A549 (cell line): ENCODE data around the gene IL19. TPM values are rescaled to one million over a fixed set of nuclear protein-coding genes. Genes with fewer than 3 reads are reported as not detected.

Source experiments
- ATAC-seq, 2 experiments: fragments of 200-7000 bp in 1 of 2; fragments of >200 bp in 1 of 2; cut with Nextera tagmentation in 1 of 2; cut with Tn5 transposase in 1 of 2; 3 replicates each; pipeline versions ENCODE4 v1.8.0 to v1.9.1; 2018 to 2020; ENCODE audit warnings: mild to moderate bottlenecking in 1 of 2, moderate library complexity in 1 of 2
- CTCF ChIA-PET: fragments of 300-600 bp; sonication (Branson Sonifier 250); formaldehyde crosslinking; extraction: SDS; loops from one replicate; lab custom pipeline; 2021; ENCODE audit warnings: antibody characterized with exemption, inconsistent platforms; lab: Yijun Ruan, JAX
- POLR2A ChIA-PET: fragments of 350-600 bp; formaldehyde crosslinking; extraction: SDS; loops from one replicate; lab custom pipeline; 2021; ENCODE audit warnings: antibody characterized with exemption, inconsistent platforms; lab: Yijun Ruan, JAX
- DNase-seq, 2 experiments: peaks; one replicate each; pipeline versions ENCODE4 v3.0.0 to v3.0.0-alpha.2; 2011 to 2016; ENCODE audit warnings: low read depth in 1 of 2, low spot score in 1 of 2
- FAIRE-seq: peaks from 2 replicates; lab custom pipeline; 2011; peaks lifted over from hg19 to GRCh38; lab: Jason Lieb, UNC
- H3K27ac ChIP-seq, 2 experiments: fragments of >200 bp; sonication (Bioruptor Twin); formaldehyde crosslinking; 3 replicates each; pipeline ENCODE4 v1.5.1; 2016 to 2017
- H3K4me1 ChIP-seq: fragments of >200 bp; sonication (Bioruptor Twin); formaldehyde crosslinking; 3 replicates; pipeline ENCODE4 v1.6.1; 2016
- H3K4me2 ChIP-seq: fragments of >200 bp; sonication (Bioruptor Twin); formaldehyde crosslinking; 3 replicates; pipeline ENCODE4 v1.6.1; 2016
- H3K4me3 ChIP-seq: fragments of >200 bp; sonication (Bioruptor Twin); formaldehyde crosslinking; 3 replicates; pipeline ENCODE4 v1.5.1; 2016
- H3K9me3 ChIP-seq: fragments of >200 bp; sonication (Bioruptor Twin); formaldehyde crosslinking; 3 replicates; pipeline ENCODE4 v1.6.1; 2016
- BHLHE40 ChIP-seq: IDR thresholded peaks from 2 replicates; pipeline ENCODE4 v1.6.1; 2012; ENCODE audit warnings: low read depth, low read length, inconsistent platforms
- CEBPB ChIP-seq, 2 experiments: fragments of >200 bp in 1 of 2; sonication (Bioruptor Twin) in 1 of 2; formaldehyde crosslinking in 1 of 2; IDR thresholded peaks; 2 replicates each; pipeline ENCODE4 v1.6.1; 2012 to 2016
- CHD2 ChIP-seq: fragments of 150-350 bp; IDR thresholded peaks from 2 replicates; pipeline ENCODE4 v1.6.1; 2014; ENCODE audit warnings: low read length; ENCODE audit not compliant: partially characterized antibody
- CHD4 ChIP-seq: fragments of 200-600 bp; sonication (generic); IDR thresholded peaks from 2 replicates; pipeline ENCODE4 v1.6.1; 2016; ENCODE audit warnings: antibody characterized with exemption, mild to moderate bottlenecking, borderline replicate concordance
- FOXS1 ChIP-seq: fragments of 250-450 bp; sonication (Bioruptor Pico); IDR thresholded peaks from 2 replicates; pipeline ENCODE4 v1.5.0; 2020; ENCODE audit warnings: mild to moderate bottlenecking, moderate library complexity
- GATA3 ChIP-seq: IDR thresholded peaks from 2 replicates; pipeline ENCODE4 v1.6.1; 2012; ENCODE audit warnings: borderline replicate concordance
- HOXA7 ChIP-seq: fragments of 250-450 bp; sonication (Bioruptor Pico); IDR thresholded peaks from 2 replicates; pipeline ENCODE4 v1.5.0; 2020; ENCODE audit warnings: mild to moderate bottlenecking, moderate library complexity
- JUNB ChIP-seq: fragments of >200 bp; sonication (Bioruptor Twin); formaldehyde crosslinking; IDR thresholded peaks from 2 replicates; pipeline ENCODE4 v1.6.1; 2016
- KDM5A ChIP-seq: fragments of 200-600 bp; sonication (generic); IDR thresholded peaks from 2 replicates; pipeline ENCODE4 v1.6.1; 2016; ENCODE audit warnings: antibody characterized with exemption, mild to moderate bottlenecking
- NPAS2 ChIP-seq: fragments of 250-450 bp; sonication (Bioruptor Pico); IDR thresholded peaks from 2 replicates; pipeline ENCODE4 v1.8.0; 2022; ENCODE audit warnings: mild to moderate bottlenecking, moderate library complexity, borderline replicate concordance
- RCOR1 ChIP-seq: fragments of 150-350 bp; IDR thresholded peaks from 2 replicates; pipeline ENCODE4 v1.6.1; 2014; ENCODE audit warnings: antibody characterized with exemption, low read length, low read depth
- RNF2 ChIP-seq: fragments of 200-600 bp; sonication (generic); IDR thresholded peaks from 2 replicates; pipeline ENCODE4 v1.6.1; 2016; ENCODE audit warnings: low read depth, mild to moderate bottlenecking, antibody characterized with exemption, moderate library complexity, borderline replicate concordance
- TFCP2L1 ChIP-seq: fragments of 250-450 bp; sonication (Bioruptor Pico); IDR thresholded peaks from 2 replicates; pipeline ENCODE4 v1.5.0; 2021; ENCODE audit warnings: mild to moderate bottlenecking
- ZFP36 ChIP-seq: fragments of 450-650 bp; IDR thresholded peaks from 2 replicates; pipeline ENCODE4 v1.6.1; 2014; ENCODE audit warnings: borderline replicate concordance; ENCODE audit not compliant: partially characterized antibody
- WGBS: methylation state at CpG from one replicate; pipeline ENCODE4 v1.1.6; 2017; ENCODE audit errors: missing lambda C conversion rate; 5-methylcytosine and 5-hydroxymethylcytosine counted together
- polyA plus RNA-seq, 4 experiments: library from polyadenylated mRNA; depleted of rRNA in 3 of 4; stranded (reverse); fragments of >200 nt; fragmentation: RNase III in 1 of 4; extraction: RNeasy Plus Mini Kit Qiagen cat#74134 plus additional on column Dnase treatment in 1 of 4; gene quantifications; 2 replicates in 3 of 4; 3 replicates in 1 of 4; pipeline ENCODE4 v1.2.3, GENCODE V29; 2011 to 2017
- TF ChIP-seq, protein P1 (sequence below): fragments of 250-450 bp; sonication (Bioruptor Pico); IDR thresholded peaks from 2 replicates; pipeline ENCODE4 v1.5.0; 2021; ENCODE audit warnings: mild to moderate bottlenecking, moderate library complexity, borderline replicate concordance
- TF ChIP-seq, protein P2 (sequence below): fragments of >200 bp; sonication (Bioruptor Twin); formaldehyde crosslinking; IDR thresholded peaks from 3 replicates; pipeline ENCODE4 v1.5.1; 2016
- TF ChIP-seq, protein P3 (sequence below): fragments of >200 bp; sonication (Bioruptor Twin); formaldehyde crosslinking; IDR thresholded peaks from 2 replicates; pipeline ENCODE4 v1.6.1; 2016
- TF ChIP-seq, protein P4 (sequence below): IDR thresholded peaks from 2 replicates; pipeline ENCODE4 v1.6.1; 2012
- TF ChIP-seq, protein P5 (sequence below): fragments of 450-650 bp; IDR thresholded peaks from 2 replicates; pipeline ENCODE4 v1.6.1; 2014; ENCODE audit warnings: antibody characterized with exemption
- TF ChIP-seq, protein P6 (sequence below): fragments of 250-450 bp; sonication (Bioruptor Pico); IDR thresholded peaks from 2 replicates; pipeline ENCODE4 v1.5.0; 2020; ENCODE audit warnings: low read depth, mild to moderate bottlenecking, moderate library complexity

IL19 gene
- polyA plus RNA-seq, 2 of the 4 experiments (the other 2 are of a cell fraction): not detected

DNA sequence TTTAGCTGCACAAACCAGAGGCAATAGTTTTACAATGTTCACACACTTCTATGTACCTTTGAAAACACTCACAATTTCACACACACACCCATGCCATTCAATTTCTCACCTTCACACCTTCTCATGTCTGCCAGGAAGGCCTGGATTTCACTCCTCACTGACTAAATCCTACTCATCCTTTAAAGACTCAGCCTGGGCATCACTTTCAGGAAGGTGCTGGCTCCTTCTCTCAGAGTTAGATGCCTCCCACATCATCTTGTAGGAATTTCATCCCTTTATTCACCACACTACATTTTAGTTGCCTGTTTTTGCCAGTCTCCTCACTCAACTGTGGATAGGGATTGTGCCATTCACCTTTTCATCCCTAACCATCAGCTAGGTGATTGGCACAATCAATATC lies 97.1 kb downstream of the IL19 start:
- ATAC-seq: no peak

DNA sequence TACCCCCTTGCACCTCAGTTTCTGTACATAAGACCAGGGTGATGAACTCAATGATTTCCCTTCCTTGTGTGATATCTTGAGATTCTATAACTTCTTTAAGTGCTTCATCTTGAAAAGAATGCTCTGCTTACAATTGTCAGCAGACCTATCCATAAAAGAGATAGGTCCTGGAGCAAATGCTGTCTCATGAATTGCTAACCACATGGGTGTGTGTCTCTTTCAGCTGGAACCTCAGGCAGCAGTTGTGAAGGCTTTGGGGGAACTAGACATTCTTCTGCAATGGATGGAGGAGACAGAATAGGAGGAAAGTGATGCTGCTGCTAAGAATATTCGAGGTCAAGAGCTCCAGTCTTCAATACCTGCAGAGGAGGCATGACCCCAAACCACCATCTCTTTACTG lies 97.7 kb downstream of the IL19 start:
- no peak for FAIRE-seq
- WGBS: 0% methylated on average over 1 of the region's 1 CpG
- H3K27ac ChIP-seq: no peak overlapping the region

More for the DNA sequence above, 97.1 kb downstream of the IL19 start:
- Histone ChIP-seq H3K4me1 (peaks cover 7% of the 10 kb centered on the region; the same call in 1 of the 3 replicates), H3K27ac (no peak overlapping the region), H3K4me2 (no peak overlapping the region), H3K9me3 (0 out of 3 replicates have a peak, but pooled peaks cover 2% of the 10 kb centered on the region), H3K4me3 (no peak overlapping the region)
- TF ChIP-seq RNF2: no peak
- TF ChIP-seq, protein P1, sequence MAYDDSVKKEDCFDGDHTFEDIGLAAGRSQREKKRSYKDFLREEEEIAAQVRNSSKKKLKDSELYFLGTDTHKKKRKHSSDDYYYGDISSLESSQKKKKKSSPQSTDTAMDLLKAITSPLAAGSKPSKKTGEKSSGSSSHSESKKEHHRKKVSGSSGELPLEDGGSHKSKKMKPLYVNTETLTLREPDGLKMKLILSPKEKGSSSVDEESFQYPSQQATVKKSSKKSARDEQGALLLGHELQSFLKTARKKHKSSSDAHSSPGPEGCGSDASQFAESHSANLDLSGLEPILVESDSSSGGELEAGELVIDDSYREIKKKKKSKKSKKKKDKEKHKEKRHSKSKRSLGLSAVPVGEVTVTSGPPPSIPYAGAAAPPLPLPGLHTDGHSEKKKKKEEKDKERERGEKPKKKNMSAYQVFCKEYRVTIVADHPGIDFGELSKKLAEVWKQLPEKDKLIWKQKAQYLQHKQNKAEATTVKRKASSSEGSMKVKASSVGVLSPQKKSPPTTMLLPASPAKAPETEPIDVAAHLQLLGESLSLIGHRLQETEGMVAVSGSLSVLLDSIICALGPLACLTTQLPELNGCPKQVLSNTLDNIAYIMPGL (CRISPR knock-in tag): no peak
- TF ChIP-seq, protein P2, sequence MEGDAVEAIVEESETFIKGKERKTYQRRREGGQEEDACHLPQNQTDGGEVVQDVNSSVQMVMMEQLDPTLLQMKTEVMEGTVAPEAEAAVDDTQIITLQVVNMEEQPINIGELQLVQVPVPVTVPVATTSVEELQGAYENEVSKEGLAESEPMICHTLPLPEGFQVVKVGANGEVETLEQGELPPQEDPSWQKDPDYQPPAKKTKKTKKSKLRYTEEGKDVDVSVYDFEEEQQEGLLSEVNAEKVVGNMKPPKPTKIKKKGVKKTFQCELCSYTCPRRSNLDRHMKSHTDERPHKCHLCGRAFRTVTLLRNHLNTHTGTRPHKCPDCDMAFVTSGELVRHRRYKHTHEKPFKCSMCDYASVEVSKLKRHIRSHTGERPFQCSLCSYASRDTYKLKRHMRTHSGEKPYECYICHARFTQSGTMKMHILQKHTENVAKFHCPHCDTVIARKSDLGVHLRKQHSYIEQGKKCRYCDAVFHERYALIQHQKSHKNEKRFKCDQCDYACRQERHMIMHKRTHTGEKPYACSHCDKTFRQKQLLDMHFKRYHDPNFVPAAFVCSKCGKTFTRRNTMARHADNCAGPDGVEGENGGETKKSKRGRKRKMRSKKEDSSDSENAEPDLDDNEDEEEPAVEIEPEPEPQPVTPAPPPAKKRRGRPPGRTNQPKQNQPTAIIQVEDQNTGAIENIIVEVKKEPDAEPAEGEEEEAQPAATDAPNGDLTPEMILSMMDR: no peak
- no peak for TF ChIP-seq CHD2
- no peak for TF ChIP-seq NPAS2 (CRISPR knock-in tag)
- TF ChIP-seq RCOR1: no peak
- ChIA-PET POLR2A (no interaction called here), CTCF (interaction anchor here (0.8 to 1.4 kb wide), 2 partner anchors 11 to 44 kb away, joined by 3 to 4 read pairs; no protein-coding TSS in a partner anchor)
- DNase-seq (no peak), FAIRE-seq (no peak)

More for the DNA sequence above, 97.7 kb downstream of the IL19 start:
- H3K4me1 ChIP-seq: peaks cover 7% of the 10 kb centered on the region; the same call in 1 of the 3 replicates
- ChIA-PET CTCF (interaction anchor here (0.6 to 1.4 kb wide), 4 partner anchors 9 to 114 kb away, joined by 3 to 4 read pairs (median 3); no protein-coding TSS in a partner anchor), POLR2A (no interaction called here)
- no peak for DNase-seq
- no peak for TF ChIP-seq BHLHE40
- TF ChIP-seq, protein P3, sequence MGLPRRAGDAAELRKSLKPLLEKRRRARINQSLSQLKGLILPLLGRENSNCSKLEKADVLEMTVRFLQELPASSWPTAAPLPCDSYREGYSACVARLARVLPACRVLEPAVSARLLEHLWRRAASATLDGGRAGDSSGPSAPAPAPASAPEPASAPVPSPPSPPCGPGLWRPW: no peak
- TF ChIP-seq ZFP36: no peak
- TF ChIP-seq GATA3: no peak
- no peak for TF ChIP-seq FOXS1 (CRISPR knock-in tag)
- TF ChIP-seq, protein P4, sequence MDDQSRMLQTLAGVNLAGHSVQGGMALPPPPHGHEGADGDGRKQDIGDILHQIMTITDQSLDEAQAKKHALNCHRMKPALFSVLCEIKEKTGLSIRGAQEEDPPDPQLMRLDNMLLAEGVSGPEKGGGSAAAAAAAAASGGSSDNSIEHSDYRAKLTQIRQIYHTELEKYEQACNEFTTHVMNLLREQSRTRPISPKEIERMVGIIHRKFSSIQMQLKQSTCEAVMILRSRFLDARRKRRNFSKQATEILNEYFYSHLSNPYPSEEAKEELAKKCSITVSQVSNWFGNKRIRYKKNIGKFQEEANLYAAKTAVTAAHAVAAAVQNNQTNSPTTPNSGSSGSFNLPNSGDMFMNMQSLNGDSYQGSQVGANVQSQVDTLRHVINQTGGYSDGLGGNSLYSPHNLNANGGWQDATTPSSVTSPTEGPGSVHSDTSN: no peak
- no peak for TF ChIP-seq TFCP2L1 (CRISPR knock-in tag)
- no peak for TF ChIP-seq KDM5A
- no peak for TF ChIP-seq CEBPB (IDR thresholded peaks at IDR 0.05)
- TF ChIP-seq JUNB: no peak
- TF ChIP-seq CHD4: no peak
- no peak for TF ChIP-seq HOXA7
- TF ChIP-seq, protein P5, sequence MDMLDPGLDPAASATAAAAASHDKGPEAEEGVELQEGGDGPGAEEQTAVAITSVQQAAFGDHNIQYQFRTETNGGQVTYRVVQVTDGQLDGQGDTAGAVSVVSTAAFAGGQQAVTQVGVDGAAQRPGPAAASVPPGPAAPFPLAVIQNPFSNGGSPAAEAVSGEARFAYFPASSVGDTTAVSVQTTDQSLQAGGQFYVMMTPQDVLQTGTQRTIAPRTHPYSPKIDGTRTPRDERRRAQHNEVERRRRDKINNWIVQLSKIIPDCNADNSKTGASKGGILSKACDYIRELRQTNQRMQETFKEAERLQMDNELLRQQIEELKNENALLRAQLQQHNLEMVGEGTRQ: no peak
- TF ChIP-seq, protein P6, sequence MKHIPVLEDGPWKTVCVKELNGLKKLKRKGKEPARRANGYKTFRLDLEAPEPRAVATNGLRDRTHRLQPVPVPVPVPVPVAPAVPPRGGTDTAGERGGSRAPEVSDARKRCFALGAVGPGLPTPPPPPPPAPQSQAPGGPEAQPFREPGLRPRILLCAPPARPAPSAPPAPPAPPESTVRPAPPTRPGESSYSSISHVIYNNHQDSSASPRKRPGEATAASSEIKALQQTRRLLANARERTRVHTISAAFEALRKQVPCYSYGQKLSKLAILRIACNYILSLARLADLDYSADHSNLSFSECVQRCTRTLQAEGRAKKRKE (CRISPR knock-in tag): no peak
- ATAC-seq: no peak
- H3K4me3 ChIP-seq: no peak overlapping the region
- H3K9me3 ChIP-seq: 0 out of 3 replicates have a peak, but pooled peaks cover 2% of the 10 kb centered on the region
- H3K4me2 ChIP-seq: no peak overlapping the region
